ENCODE results near the gene NEURL3.

The NEURL3 gene

GRCh38 chr2:96537734-96538486 is 32.8 kb upstream of the NEURL3 start:
- no peaks in the 10 kb centered on the region for H3K9me3 ChIP-seq (ENCODE audit: control insufficient read depth, insufficient read depth, low read length)
- H3K4me1 ChIP-seq (ENCODE audit: control insufficient read depth, insufficient read depth, low read length) = peaks cover 15% of the 10 kb centered on the region
- peaks cover 37% of the 10 kb centered on the region for H3K27me3 ChIP-seq (ENCODE audit: control insufficient read depth, insufficient read depth, low read length)
- peak overlapping the region; percentile 66 for H3K4me3 ChIP-seq (ENCODE audit: low read depth, low read length)
- no peaks in the 10 kb centered on the region for H3K36me3 ChIP-seq (ENCODE audit: control insufficient read depth, insufficient read depth, low read length)
- no peak overlapping the region for H3K9ac ChIP-seq (ENCODE audit: low read depth, low read length)

GRCh38 chr2:96537066-96537733 is 32.0 kb upstream of the NEURL3 start:
- H3K27me3 ChIP-seq (ENCODE audit: control insufficient read depth, insufficient read depth, low read length) = peaks cover 34% of the 10 kb centered on the region
- H3K9me3 ChIP-seq (ENCODE audit: control insufficient read depth, insufficient read depth, low read length) = no peaks in the 10 kb centered on the region
- peaks cover 15% of the 10 kb centered on the region for H3K4me1 ChIP-seq (ENCODE audit: control insufficient read depth, insufficient read depth, low read length)
- H3K4me3 ChIP-seq (ENCODE audit: low read depth, low read length) = peak overlapping the region; percentile 66
- no peak overlapping the region for H3K9ac ChIP-seq (ENCODE audit: low read depth, low read length)
- no peaks in the 10 kb centered on the region for H3K36me3 ChIP-seq (ENCODE audit: control insufficient read depth, insufficient read depth, low read length)

- Histone ChIP-seq H3K4me1 (ENCODE audit: control insufficient read depth, insufficient read depth, low read length) (peaks cover 16% of the 10 kb centered on the region), H3K27me3 (ENCODE audit: control insufficient read depth, insufficient read depth, low read length) (peaks cover 33% of the 10 kb centered on the region), H3K9ac (ENCODE audit: low read depth, low read length) (no peak within 1 kb of the TSS), H3K9me3 (ENCODE audit: control insufficient read depth, insufficient read depth, low read length) (no peaks in the 10 kb centered on the region), H3K4me3 (ENCODE audit: low read depth, low read length) (peak within 1 kb of the TSS; percentile 66), H3K36me3 (ENCODE audit: control insufficient read depth, insufficient read depth, low read length) (no peaks in the 10 kb centered on the region)
Measured at GRCh38 chr2:96536445-96537065, 31.4 kb upstream of the NEURL3 start, which contains the start of gene ARID5A. Gene ARID5A (plus strand): TSS chr2:96536752. CDS start chr2:96536827, 75 bp downstream.

- Histone ChIP-seq H3K9me3 (ENCODE audit: control insufficient read depth, insufficient read depth, low read length) (no peaks in the 10 kb centered on the region), H3K27me3 (ENCODE audit: control insufficient read depth, insufficient read depth, low read length) (peaks cover 37% of the 10 kb centered on the region), H3K36me3 (ENCODE audit: control insufficient read depth, insufficient read depth, low read length) (no peaks in the 10 kb centered on the region), H3K4me3 (ENCODE audit: low read depth, low read length) (no peak overlapping the region), H3K4me1 (ENCODE audit: control insufficient read depth, insufficient read depth, low read length) (peaks cover 17% of the 10 kb centered on the region), H3K9ac (ENCODE audit: low read depth, low read length) (no peak overlapping the region)
Measured at GRCh38 chr2:96535331-96535730, 30.2 kb upstream of the NEURL3 start.

- no peaks in the 10 kb centered on the region for H3K9me3 ChIP-seq (ENCODE audit: control insufficient read depth, insufficient read depth, low read length)
- H3K27me3 ChIP-seq (ENCODE audit: control insufficient read depth, insufficient read depth, low read length) = peaks cover 35% of the 10 kb centered on the region
- no peaks in the 10 kb centered on the region for H3K36me3 ChIP-seq (ENCODE audit: control insufficient read depth, insufficient read depth, low read length)
- H3K9ac ChIP-seq (ENCODE audit: low read depth, low read length) = no peak overlapping the region
- H3K4me3 ChIP-seq (ENCODE audit: low read depth, low read length) = no peak overlapping the region
- H3K4me1 ChIP-seq (ENCODE audit: control insufficient read depth, insufficient read depth, low read length) = peaks cover 12% of the 10 kb centered on the region
Measured at GRCh38 chr2:96534701-96535181, 29.6 kb upstream of the NEURL3 start.

GRCh38 chr2:96534141-96534540 is 29.0 kb upstream of the NEURL3 start:
- H3K9ac ChIP-seq (ENCODE audit: low read depth, low read length) = no peak overlapping the region
- no peaks in the 10 kb centered on the region for H3K9me3 ChIP-seq (ENCODE audit: control insufficient read depth, insufficient read depth, low read length)
- H3K4me3 ChIP-seq (ENCODE audit: low read depth, low read length) = no peak overlapping the region
- no peaks in the 10 kb centered on the region for H3K36me3 ChIP-seq (ENCODE audit: control insufficient read depth, insufficient read depth, low read length)
- peaks cover 35% of the 10 kb centered on the region for H3K27me3 ChIP-seq (ENCODE audit: control insufficient read depth, insufficient read depth, low read length)
- H3K4me1 ChIP-seq (ENCODE audit: control insufficient read depth, insufficient read depth, low read length) = peaks cover 8% of the 10 kb centered on the region

- Histone ChIP-seq H3K9me3 (ENCODE audit: control insufficient read depth, insufficient read depth, low read length) (no peaks in the 10 kb centered on the region), H3K4me3 (ENCODE audit: low read depth, low read length) (no peak overlapping the region), H3K4me1 (ENCODE audit: control insufficient read depth, insufficient read depth, low read length) (peaks cover 5% of the 10 kb centered on the region), H3K27me3 (ENCODE audit: control insufficient read depth, insufficient read depth, low read length) (peaks cover 40% of the 10 kb centered on the region), H3K9ac (ENCODE audit: low read depth, low read length) (no peak overlapping the region), H3K36me3 (ENCODE audit: control insufficient read depth, insufficient read depth, low read length) (no peaks in the 10 kb centered on the region)
Measured at GRCh38 chr2:96533292-96534073, 28.3 kb upstream of the NEURL3 start.

GRCh38 chr2:96532641-96533291 is 27.6 kb upstream of the NEURL3 start:
- Histone ChIP-seq H3K9me3 (ENCODE audit: control insufficient read depth, insufficient read depth, low read length) (no peaks in the 10 kb centered on the region), H3K27me3 (ENCODE audit: control insufficient read depth, insufficient read depth, low read length) (peaks cover 37% of the 10 kb centered on the region), H3K36me3 (ENCODE audit: control insufficient read depth, insufficient read depth, low read length) (no peaks in the 10 kb centered on the region), H3K4me3 (ENCODE audit: low read depth, low read length) (no peak overlapping the region), H3K4me1 (ENCODE audit: control insufficient read depth, insufficient read depth, low read length) (peaks cover 2% of the 10 kb centered on the region), H3K9ac (ENCODE audit: low read depth, low read length) (no peak overlapping the region)

- H3K27me3 ChIP-seq (ENCODE audit: control insufficient read depth, insufficient read depth, low read length) = peaks cover 33% of the 10 kb centered on the region
- H3K4me3 ChIP-seq (ENCODE audit: low read depth, low read length) = peak overlapping the region; percentile 40
- H3K36me3 ChIP-seq (ENCODE audit: control insufficient read depth, insufficient read depth, low read length) = no peaks in the 10 kb centered on the region
- no peak overlapping the region for H3K9ac ChIP-seq (ENCODE audit: low read depth, low read length)
- peaks cover 2% of the 10 kb centered on the region for H3K4me1 ChIP-seq (ENCODE audit: control insufficient read depth, insufficient read depth, low read length)
- H3K9me3 ChIP-seq (ENCODE audit: control insufficient read depth, insufficient read depth, low read length) = no peaks in the 10 kb centered on the region
Measured at GRCh38 chr2:96531872-96532505, 26.8 kb upstream of the NEURL3 start.

GRCh38 chr2:96531366-96531765 is 26.2 kb upstream of the NEURL3 start:
- Histone ChIP-seq H3K27me3 (ENCODE audit: control insufficient read depth, insufficient read depth, low read length) (peaks cover 39% of the 10 kb centered on the region), H3K36me3 (ENCODE audit: control insufficient read depth, insufficient read depth, low read length) (no peaks in the 10 kb centered on the region), H3K9me3 (ENCODE audit: control insufficient read depth, insufficient read depth, low read length) (no peaks in the 10 kb centered on the region), H3K9ac (ENCODE audit: low read depth, low read length) (no peak overlapping the region), H3K4me3 (ENCODE audit: low read depth, low read length) (peak overlapping the region; percentile 40), H3K4me1 (ENCODE audit: control insufficient read depth, insufficient read depth, low read length) (peaks cover 2% of the 10 kb centered on the region)

Data from iPS-15b (cell line).